Mucosa of descending colon (tissue), 3 donors: ENCODE measurements around the gene TH. TPM values are rescaled to one million over a fixed set of nuclear protein-coding genes. Genes with fewer than 3 reads are reported as not detected.

Experiments used
- ATAC-seq: fragments of 200-7000 bp; cut with Tn5 transposase; one replicate; pipeline ENCODE4 v1.9.1; 2020; ENCODE audit warnings: mild to moderate bottlenecking, moderate library complexity
- DNase-seq, 3 donors: peaks; one replicate each; pipeline ENCODE4 v3.0.0-alpha.2; 2020
- H3K36me3 ChIP-seq: fragments of 200-600 bp; one replicate; pipeline ENCODE4 v1.8.0; 2021; ENCODE audit warnings: low read depth, mild to moderate bottlenecking
- H3K4me1 ChIP-seq: fragments of 200-600 bp; one replicate; pipeline ENCODE4 v1.8.0; 2021; ENCODE audit warnings: low read depth, mild to moderate bottlenecking
- H3K4me3 ChIP-seq: fragments of 200-600 bp; one replicate; pipeline ENCODE4 v1.8.0; 2021; ENCODE audit warnings: mild to moderate bottlenecking
- H3K9me3 ChIP-seq: fragments of 200-600 bp; one replicate; pipeline ENCODE4 v1.8.0; 2021; ENCODE audit warnings: mild to moderate bottlenecking
- intact Hi-C, 2 donors: fragments of 100-400 bp; cut with DNase I in 1 of 2; cut with micrococcal nuclease in 1 of 2; formaldehyde crosslinking; loops; one replicate each; pipeline versions ENCODE4 v1.11.0 to v1.11.1; 2022; cut with DNase I, micrococcal nuclease
- total RNA-seq, 3 donors: library from RNA; stranded (reverse); fragmentation: NEBNext Ultra II Directional in 2 of 3; extraction: Animal tissue kit (Norgen Biotek cat#: 25700) in 2 of 3; gene quantifications; one replicate each; pipeline versions ENCODE4 v1.2.1 to v1.2.4, GENCODE V29; 2021 to 2023
- TF ChIP-seq, protein P1 (sequence below): fragments of 200-600 bp; IDR thresholded peaks from one replicate; pipeline ENCODE4 v1.8.0; 2022; ENCODE audit warnings: antibody characterized with exemption, mild to moderate bottlenecking
- donor health status: DM: no; HTN: no; CAD: no; lungs with moderate emphysema.
- donor health status: DM: no; HTN: no; CAD: no.
- donor health status: DM: no; HTN: yes; CAD: no.

Gene TH
- total RNA-seq, 3 donors from 2014 or later: 0.17 TPM; not detected in 2

DNA sequence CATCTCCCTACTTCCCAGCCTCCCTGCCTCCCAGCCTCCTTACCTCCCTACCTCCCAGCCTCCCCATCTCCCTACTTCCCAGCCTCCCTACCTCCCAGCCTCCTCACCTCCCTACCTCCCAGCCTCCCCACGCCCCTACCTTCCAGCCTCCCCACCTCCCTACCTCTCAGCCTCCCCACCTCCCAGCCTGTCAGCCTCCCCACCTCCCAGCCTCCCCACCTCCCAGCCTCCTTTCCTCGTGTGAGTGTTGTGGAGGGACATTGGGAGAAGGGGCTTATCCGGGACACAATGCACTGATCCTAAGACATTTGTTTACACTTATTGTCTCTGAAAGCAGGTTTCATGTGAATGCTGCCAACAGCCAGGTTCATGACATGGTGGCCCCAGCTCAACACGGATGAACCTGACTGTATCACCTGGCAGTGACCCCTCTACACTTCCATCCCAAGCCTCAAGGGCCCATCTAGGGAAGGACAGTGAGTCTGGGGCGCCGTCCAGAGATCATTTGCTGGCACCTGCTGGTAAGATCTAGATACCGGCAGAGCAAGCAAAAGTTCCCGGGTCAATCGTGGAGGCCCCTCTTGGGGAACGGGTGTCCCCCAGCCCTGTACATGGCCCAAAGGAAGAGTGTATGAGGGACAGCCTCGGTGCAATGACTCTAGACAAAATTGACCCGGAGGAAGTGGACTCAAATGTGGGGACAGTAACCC lies 34.5 kb upstream of the TH start:
- TF ChIP-seq, protein P1, sequence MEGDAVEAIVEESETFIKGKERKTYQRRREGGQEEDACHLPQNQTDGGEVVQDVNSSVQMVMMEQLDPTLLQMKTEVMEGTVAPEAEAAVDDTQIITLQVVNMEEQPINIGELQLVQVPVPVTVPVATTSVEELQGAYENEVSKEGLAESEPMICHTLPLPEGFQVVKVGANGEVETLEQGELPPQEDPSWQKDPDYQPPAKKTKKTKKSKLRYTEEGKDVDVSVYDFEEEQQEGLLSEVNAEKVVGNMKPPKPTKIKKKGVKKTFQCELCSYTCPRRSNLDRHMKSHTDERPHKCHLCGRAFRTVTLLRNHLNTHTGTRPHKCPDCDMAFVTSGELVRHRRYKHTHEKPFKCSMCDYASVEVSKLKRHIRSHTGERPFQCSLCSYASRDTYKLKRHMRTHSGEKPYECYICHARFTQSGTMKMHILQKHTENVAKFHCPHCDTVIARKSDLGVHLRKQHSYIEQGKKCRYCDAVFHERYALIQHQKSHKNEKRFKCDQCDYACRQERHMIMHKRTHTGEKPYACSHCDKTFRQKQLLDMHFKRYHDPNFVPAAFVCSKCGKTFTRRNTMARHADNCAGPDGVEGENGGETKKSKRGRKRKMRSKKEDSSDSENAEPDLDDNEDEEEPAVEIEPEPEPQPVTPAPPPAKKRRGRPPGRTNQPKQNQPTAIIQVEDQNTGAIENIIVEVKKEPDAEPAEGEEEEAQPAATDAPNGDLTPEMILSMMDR: no peak
- intact Hi-C loops: loop anchor here in 1 of 2 donors (10.0 kb wide), 1 partner anchor 89 kb away; no protein-coding TSS in a partner anchor
- no peak overlapping the region for H3K4me3 ChIP-seq
- H3K4me1 ChIP-seq: peaks cover 23% of the 10 kb centered on the region
- DNase-seq: no peak
- no peaks in the 10 kb centered on the region for H3K9me3 ChIP-seq
- ATAC-seq: no peak
- no peaks in the 10 kb centered on the region for H3K36me3 ChIP-seq

DNA sequence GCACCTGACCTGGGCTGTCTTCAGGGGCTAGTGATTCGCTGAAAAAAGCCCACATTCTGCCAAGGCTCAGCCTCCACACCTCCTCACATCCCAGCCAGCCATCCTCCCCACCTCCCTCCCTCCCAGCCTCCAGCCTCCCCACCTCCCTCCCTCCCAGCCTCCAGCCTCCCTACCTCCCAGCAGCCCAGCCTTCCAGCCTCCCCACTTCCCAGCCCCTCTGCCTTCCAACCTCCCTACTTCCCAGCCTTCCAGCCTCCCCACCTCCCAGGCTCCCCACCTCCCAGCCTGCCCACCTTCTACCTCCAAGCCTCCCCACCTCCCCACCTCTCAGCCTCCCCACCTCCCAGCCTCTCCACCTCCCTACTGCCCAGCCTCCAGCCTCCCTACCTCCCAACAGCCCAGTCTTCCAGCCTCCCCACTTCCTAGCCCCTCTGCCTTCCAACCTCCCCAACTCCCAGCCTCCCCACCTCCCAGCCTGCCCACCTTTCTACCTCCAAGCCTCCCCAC lies 33.7 kb upstream of the TH start:
- intact Hi-C loops: loop anchor here in 1 of 2 donors (10.0 kb wide), 1 partner anchor 90 kb away; no protein-coding TSS in a partner anchor
- no peaks in the 10 kb centered on the region for H3K36me3 ChIP-seq

DNA sequence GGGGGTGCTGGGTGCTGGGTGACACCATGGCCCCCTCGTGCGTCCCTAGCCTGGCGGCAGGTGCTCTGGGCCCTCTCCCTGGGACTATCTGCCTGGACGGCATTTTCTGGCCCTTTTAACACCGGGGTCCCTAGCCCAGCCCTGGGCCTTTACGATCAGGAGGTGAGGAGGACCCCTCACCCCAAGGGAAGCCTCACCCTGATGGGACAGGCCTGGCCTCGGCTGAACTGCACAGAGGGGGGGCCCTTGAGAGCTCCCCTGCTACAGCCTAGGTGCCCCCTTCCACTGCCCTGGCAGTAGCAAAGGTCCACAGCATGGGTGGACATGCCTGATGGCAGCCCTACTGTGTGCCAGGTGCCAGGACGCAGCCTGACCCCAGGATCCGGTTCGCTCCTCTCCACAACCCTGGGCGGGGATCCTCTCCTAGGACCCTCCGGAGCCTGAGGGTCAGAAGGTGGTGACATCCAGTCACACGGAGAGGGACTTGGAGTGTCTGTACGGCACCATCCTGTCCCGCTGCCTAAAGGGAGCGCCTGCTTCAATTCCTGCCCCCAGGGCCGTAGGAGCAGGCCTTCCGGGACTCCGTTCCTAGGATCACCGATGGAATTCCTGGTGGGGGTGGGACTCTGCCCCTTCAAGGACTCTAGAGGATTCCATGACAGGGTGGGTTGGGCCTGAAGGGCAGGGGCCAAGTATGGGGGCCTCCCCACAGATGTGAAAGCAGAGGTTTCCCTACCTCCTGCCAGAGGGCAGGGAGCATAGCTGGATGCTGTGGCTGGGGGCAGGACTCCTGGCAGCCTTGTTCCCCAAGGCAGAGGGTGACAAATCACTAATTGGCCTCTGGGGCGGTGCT lies 33.0 kb upstream of the TH start:
- TF ChIP-seq, protein P1: no peak
- DNase-seq: peak in 2 of 3 donors; percentile 27 to 49
- H3K9me3 ChIP-seq: no peaks in the 10 kb centered on the region
- H3K36me3 ChIP-seq: no peaks in the 10 kb centered on the region
- intact Hi-C loops: loop anchor here in 1 of 2 donors (10.0 kb wide), 1 partner anchor 90 kb away; no protein-coding TSS in a partner anchor
- peaks cover 13% of the 10 kb centered on the region for H3K4me1 ChIP-seq
- no peak for ATAC-seq
- no peak overlapping the region for H3K4me3 ChIP-seq

More for the DNA sequence above, 33.7 kb upstream of the TH start:
- peak in 1 of 3 donors; percentile 16 for DNase-seq
- TF ChIP-seq, protein P1: no peak
- no peak for ATAC-seq
- Histone ChIP-seq H3K4me1 (peaks cover 17% of the 10 kb centered on the region), H3K9me3 (no peaks in the 10 kb centered on the region), H3K4me3 (no peak overlapping the region)

DNA sequence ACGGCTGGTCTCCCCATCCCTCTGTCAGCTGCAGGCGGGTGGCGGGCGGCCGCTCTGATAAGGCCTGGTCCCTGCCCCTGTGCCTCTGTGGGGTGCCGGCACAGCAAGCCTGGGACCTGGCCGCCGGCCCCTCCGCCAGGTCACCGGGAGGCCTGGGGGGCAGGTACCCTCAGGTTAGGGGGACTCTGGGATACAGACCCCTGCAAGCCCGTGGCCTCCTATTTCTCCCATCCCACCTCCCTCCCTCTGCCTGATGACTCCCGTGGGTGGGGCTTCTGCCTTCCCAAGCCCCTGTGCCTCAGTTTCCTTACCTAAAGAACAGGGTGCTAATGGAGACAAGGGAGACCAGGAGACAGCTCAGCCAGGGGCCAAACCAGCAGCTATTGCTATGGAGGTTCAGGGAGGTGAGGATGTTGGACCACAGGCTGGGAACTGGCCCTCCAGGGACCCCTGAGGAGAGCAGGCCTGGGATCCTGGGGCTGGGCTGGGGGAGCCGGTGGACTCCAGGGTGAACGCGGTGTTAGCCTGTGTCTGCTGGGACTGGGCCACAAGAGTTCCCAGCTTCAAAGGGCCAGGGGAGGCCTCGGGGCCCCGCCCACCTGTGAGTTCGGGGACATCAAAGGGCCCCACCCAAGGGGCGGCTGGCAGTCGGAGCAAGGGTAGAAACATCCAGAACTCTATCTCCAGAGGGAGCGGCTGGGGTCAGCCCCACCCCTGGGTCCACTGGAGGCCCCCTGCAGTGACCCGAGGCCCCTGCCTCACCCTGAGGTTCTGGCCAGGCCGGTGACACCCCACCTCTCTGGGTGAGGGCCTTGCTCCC lies 32.0 kb upstream of the TH start:
- no peak overlapping the region for H3K4me3 ChIP-seq
- TF ChIP-seq, protein P1: no peak
- H3K9me3 ChIP-seq: no peaks in the 10 kb centered on the region
- intact Hi-C loops: loop anchor here in 1 of 2 donors (10.0 kb wide), 1 partner anchor 91 kb away; no protein-coding TSS in a partner anchor
- ATAC-seq: peak; percentile 41
- no peaks in the 10 kb centered on the region for H3K36me3 ChIP-seq
- DNase-seq: peak; percentile 58 to 63 (median 60)
- H3K4me1 ChIP-seq: peaks cover 13% of the 10 kb centered on the region
